GM19239 (cell line): ENCODE data around the gene KCNH3.
"Not testable (repeated sequence)": the region's sequence is repeated elsewhere in the genome, so short reads cannot be mapped to it uniquely, and the experiment has no call there.

Experiments used
- DNase-seq: peaks from one replicate; pipeline ENCODE4 v3.0.0; 2011; ENCODE audit warnings: low spot score; ENCODE audit not compliant: insufficient read length
- FAIRE-seq: peaks from 2 replicates; lab custom pipeline; 2011; peaks lifted over from hg19 to GRCh38; lab: Jason Lieb, UNC

The KCNH3 gene

GRCh38 chr12:49582850-49583249, 44.0 kb downstream of the KCNH3 start:
- FAIRE-seq (no peak), DNase-seq (no peak)

DNA sequence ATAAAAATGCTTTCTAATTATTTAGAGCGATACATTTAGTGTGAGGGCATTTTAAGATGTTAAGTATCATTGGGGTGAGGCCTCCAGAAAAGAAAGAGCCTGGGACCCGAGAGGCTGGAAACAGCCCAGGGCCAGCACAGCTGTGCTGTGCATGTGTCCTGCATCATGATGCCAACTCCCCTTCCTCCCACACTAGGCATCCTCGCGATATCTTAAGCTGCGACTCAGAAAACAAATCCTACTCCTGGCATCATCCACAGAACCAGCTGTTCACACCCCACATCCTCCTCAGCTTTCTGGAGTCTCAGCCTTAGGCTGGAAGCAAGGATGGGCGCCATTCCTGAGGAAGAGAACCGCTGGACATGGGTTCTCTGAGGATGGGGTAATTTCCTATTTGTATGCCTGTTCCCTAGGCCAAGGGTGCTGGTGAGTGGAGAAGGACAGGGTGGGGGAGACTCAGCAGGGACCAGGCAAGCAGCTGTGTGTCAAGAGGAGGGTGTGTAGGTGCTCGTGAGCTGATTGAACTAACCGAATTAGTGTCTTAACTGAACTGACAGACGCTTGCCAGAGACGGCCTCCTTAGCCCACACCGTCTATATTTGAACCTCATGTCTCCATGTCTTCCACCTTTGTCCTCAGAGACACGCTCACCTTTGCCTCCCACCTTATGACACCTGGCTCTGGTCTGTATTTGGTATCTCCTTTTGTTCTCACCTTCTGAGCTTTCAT, 44.7 kb downstream of the KCNH3 start:
- FAIRE-seq, result no peak
- DNase-seq, result no peak

DNA sequence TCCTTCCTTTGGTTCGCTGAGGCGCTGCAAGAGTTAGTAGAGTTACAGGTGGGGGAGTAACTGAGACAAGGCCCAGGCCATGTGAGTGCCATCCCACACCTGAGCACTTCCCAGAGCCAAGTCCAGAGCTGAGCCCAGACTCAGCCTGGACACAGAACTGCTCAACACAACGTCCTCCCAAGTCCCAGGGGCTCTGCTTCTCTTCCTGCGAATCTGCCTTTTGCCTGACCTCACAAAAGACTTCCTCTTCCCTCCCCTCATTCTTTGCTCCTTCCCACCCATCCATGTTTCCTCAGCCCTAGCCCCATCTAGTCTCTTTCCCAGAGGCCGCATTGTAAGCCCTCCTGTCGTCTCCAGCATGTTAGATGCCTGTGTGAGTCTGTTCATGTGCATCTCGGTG, 45.8 kb downstream of the KCNH3 start:
- DNase-seq (no peak), FAIRE-seq (no peak)

GRCh38 chr12:49585477-49586459, 46.9 kb downstream of the KCNH3 start:
- DNase-seq, result no peak

GRCh38 chr12:49587174-49587908, 48.5 kb downstream of the KCNH3 start:
- DNase-seq (no peak), FAIRE-seq (no peak)

More at GRCh38 chr12:49585477-49586459, 46.9 kb downstream of the KCNH3 start:
- FAIRE-seq, result no peak

DNA sequence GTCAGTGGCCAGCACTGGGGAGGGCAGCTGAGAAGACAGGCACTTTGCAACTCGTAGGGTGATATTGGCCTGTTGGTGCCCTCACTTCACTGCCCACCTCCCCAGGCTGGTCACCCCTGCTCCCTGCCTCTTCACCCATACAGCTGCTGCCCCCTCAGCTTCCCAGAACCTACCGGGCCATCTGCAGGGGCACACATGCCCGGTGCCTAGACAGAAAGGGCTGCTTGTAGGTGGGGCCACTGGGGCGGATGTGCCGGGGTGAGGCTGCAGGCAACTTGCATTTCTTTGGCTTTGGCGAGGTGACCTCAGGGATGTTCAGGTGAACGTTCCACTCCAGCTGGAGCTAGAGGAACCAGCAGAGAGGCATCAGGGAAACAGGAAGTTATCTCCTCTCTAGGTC, 49.5 kb downstream of the KCNH3 start:
- FAIRE-seq (no peak), DNase-seq (no peak)

DNA sequence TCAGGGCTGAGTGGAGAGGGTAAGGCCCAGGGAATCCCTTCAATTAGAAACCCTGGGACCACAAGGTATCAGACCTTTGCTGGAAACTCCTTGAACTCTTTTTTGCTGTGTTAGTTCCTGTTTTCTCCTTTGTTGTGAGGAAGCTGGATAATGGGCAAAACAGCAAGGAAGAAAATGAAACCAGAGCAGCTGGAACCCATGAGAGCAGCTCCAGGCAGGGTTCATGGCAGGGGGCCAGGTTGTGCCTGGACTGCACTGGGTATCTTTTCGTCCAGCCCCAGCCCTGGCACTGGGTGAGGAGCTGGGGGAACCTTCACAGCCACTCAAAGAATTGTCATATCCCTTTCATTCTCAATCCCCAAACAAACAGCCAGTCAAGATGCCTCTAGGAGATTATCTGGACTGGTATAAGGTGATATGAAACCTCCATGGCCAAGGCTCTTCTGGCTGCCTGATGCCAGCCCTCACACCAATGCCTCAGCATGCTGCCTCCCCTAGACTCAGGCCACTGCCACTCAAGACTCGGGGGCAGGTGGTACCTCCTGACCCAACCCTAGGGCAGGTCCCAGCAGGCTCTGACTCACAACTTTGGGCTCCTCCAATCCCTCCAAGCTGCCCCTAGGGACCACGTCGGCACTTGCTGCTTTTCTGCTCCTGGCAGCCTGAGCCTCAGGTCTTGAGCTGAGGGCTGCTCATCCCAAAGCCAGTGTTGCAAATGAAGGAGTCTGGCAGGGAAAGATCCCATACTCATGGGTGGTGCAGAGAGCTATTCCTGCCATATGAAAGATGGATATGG, 50.1 kb downstream of the KCNH3 start:
- no peak for FAIRE-seq
- DNase-seq, result no peak

DNA sequence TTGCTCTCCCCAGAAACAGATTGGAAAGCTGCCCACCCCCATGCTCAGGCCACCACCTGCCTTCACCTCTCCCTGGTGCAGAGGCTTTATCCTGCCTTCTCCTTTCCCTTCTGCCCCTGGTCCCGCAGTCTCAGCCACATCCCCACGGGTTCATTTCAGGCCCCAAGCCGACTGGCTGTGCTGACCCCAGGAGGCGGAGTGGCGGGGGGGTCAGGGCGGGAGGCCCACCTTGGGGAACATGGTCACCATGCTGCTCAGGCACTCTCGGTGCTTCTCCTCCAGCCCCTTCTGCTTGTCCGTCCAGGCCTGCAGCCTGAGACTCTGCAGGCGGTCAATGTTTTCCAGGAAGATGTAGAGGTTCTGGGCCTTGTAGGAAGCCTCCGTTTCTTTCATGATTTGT, 59.7 kb downstream of the KCNH3 start:
- no peak for DNase-seq
- FAIRE-seq, result no peak

DNA sequence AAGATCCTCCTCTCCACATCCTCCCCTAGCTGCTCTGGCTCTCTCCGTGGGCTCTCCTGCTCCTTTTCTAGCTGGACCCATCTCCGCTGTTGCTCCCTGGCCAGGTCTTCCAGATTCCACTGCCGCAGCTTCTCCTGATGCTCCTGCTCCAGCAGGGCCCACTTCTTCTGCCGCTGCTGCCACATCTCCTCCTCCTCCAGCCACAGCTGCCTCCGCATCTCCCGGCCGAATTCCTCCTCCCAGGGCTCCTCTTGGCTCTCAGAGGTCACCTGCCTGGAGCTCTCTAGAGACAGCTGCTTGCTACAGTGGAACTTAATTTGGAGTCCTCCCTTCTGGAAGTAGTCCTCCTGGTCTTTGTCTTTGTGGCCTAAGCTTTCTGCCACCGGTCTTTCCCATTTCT, 61.1 kb downstream of the KCNH3 start:
- no peak for FAIRE-seq

DNA sequence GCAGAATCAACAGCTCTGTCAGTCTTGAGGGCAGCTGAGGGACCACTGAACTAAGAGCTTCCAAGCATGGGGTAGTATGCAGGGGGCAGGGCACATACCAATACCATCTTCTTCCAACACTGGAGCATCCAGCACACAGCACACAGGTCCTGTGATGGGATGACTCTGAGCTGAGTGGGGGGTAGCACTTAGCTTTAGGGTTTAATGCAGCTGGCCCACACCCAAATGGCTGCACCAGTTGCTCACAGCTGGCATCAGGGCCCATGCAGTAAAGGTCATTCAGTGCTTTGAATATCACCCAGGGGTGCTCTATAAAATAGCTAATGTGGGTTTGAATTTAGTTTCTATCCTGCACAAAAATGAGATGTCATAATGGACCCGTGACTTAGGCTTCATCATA, 64.9 kb downstream of the KCNH3 start:
- DNase-seq (no peak), FAIRE-seq (no peak)

More for the DNA sequence above, 61.1 kb downstream of the KCNH3 start:
- DNase-seq, result no peak

DNA sequence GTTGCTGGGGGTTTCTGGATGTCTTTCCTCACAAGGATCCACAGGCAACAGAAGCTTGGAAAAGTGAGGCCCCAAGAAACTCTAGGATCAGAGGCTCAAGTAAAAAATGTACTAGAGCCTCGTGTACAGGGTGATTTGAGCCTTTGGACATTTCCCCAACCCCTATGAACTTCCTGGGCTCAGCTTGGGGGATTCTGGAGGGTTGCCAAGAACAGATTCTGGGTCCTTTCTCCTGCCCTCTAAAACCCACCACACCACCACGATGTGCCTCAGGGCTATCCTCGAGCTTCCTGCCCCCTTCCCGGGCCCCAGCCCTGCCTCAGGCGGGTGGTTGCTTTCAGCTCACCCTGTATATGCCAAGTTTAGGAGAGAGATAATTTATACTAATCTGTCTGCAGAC, 66.0 kb downstream of the KCNH3 start:
- DNase-seq, result no peak
- FAIRE-seq, result no peak

- DNase-seq, FAIRE-seq: not testable (repeated sequence)
Observed at GRCh38 chr12:49605539-49605938, 66.7 kb downstream of the KCNH3 start, which contains the start of gene FAM186B. Gene FAM186B (minus strand): TSS chr12:49605639. CDS start chr12:49605477, 162 bp downstream.
